HepG2 (cell line): ENCODE measurements around the gene ANG. TPM values are rescaled to one million over a fixed set of nuclear protein-coding genes. Genes with fewer than 3 reads are reported as not detected.

Source experiments
- AGO2 ChIP-seq: fragments of 200-400 bp; formaldehyde crosslinking; optimal IDR thresholded peaks from 2 replicates; pipeline ENCODE3; 2017; ENCODE audit warnings: mild to moderate bottlenecking, low read depth, low read length, moderate library complexity
- ATAD3A ChIP-seq: sonication (generic); formaldehyde crosslinking; IDR thresholded peaks from 2 replicates; pipeline ENCODE4 v1.4.0; 2020; ENCODE audit warnings: missing genetic modification reagents
- GATAD2A ChIP-seq: IDR thresholded peaks from 2 replicates; pipeline ENCODE4 v1.6.1; 2016
- MXD1 ChIP-seq: sonication (generic); formaldehyde crosslinking; IDR thresholded peaks from 2 replicates; pipeline ENCODE4 v1.4.0; 2020; ENCODE audit warnings: mild to moderate bottlenecking, missing genetic modification reagents
- NCOA2 ChIP-seq: sonication (generic); formaldehyde crosslinking; IDR thresholded peaks from 2 replicates; pipeline ENCODE4 v1.8.0; 2022; ENCODE audit warnings: inconsistent platforms
- NFAT5 ChIP-seq: sonication (generic); formaldehyde crosslinking; IDR thresholded peaks from 2 replicates; pipeline ENCODE4 v1.4.0; 2020; ENCODE audit warnings: missing genetic modification reagents
- TARDBP ChIP-seq: sonication (generic); formaldehyde crosslinking; IDR thresholded peaks from 2 replicates; pipeline ENCODE4 v1.8.0; 2022; ENCODE audit warnings: mild to moderate bottlenecking, missing genetic modification reagents
- TBP ChIP-seq: sonication (generic); formaldehyde crosslinking; IDR thresholded peaks from 2 replicates; pipeline ENCODE4 v1.5.0; 2020; ENCODE audit warnings: missing genetic modification reagents
- TCF7 ChIP-seq: sonication (generic); IDR thresholded peaks from 2 replicates; pipeline ENCODE4 v1.6.1; 2016; ENCODE audit warnings: antibody characterized with exemption, low read depth
- THYN1 ChIP-seq: sonication (generic); formaldehyde crosslinking; IDR thresholded peaks from 2 replicates; pipeline ENCODE4 v1.8.1; 2023; ENCODE audit warnings: low read depth, mild to moderate bottlenecking, moderate library complexity, missing genetic modification reagents, borderline replicate concordance
- ZBTB33 ChIP-seq: sonication (generic); formaldehyde crosslinking; IDR thresholded peaks from 2 replicates; pipeline ENCODE4 v1.4.0; 2020; ENCODE audit warnings: missing genetic modification reagents
- ZBTB37 ChIP-seq: sonication (generic); formaldehyde crosslinking; IDR thresholded peaks from 2 replicates; pipeline ENCODE4 v1.4.0; 2020; ENCODE audit warnings: mild to moderate bottlenecking, missing genetic modification reagents
- ZFP1 ChIP-seq: IDR thresholded peaks from 2 replicates; pipeline ENCODE4 v1.6.1; 2016
- ZFP91 ChIP-seq: sonication (generic); formaldehyde crosslinking; IDR thresholded peaks from 2 replicates; pipeline ENCODE4 v1.9.0; 2022; ENCODE audit warnings: missing genetic modification reagents, mild to moderate bottlenecking, borderline replicate concordance
- ZNF17 ChIP-seq: sonication (generic); formaldehyde crosslinking; IDR thresholded peaks from 2 replicates; pipeline ENCODE4 v1.5.0; 2020; ENCODE audit warnings: mild to moderate bottlenecking, missing genetic modification reagents
- ZNF564 ChIP-seq: sonication (generic); formaldehyde crosslinking; IDR thresholded peaks from 2 replicates; pipeline ENCODE4 v1.8.1; 2023; ENCODE audit warnings: mild to moderate bottlenecking, missing genetic modification reagents
- ZNF567 ChIP-seq: sonication (generic); formaldehyde crosslinking; IDR thresholded peaks from 2 replicates; pipeline ENCODE4 v1.8.1; 2023; ENCODE audit warnings: mild to moderate bottlenecking, missing genetic modification reagents, borderline replicate concordance
- ZNF775 ChIP-seq: sonication (generic); formaldehyde crosslinking; IDR thresholded peaks from 2 replicates; pipeline ENCODE4 v1.4.0; 2020; ENCODE audit warnings: missing genetic modification reagents, mild to moderate bottlenecking, moderate library complexity, borderline replicate concordance
- ZSCAN31 ChIP-seq: sonication (generic); formaldehyde crosslinking; IDR thresholded peaks from 2 replicates; pipeline ENCODE4 v1.5.0; 2020; ENCODE audit warnings: low read depth, mild to moderate bottlenecking, missing genetic modification reagents
- polyA plus RNA-seq, 8 experiments: library from polyadenylated mRNA; depleted of rRNA in 3 of 8; stranded (reverse) in 7 of 8; unstranded in 1 of 8; fragments of >200 nt; fragmentation: Illumina TruSeq in 4 of 8; extraction: Trizol in 4 of 8; gene quantifications; 2 replicates each; pipeline versions ENCODE4 v1.2.1 to v1.2.3, GENCODE V29; 2011 to 2016; ENCODE audit warnings: low read depth in 4 of 8, missing spikeins in 1 of 8, mixed read lengths in 1 of 8; ENCODE audit not compliant: insufficient read depth in 1 of 8
- total RNA-seq, 5 experiments: library from RNA; depleted of rRNA; stranded (reverse); fragments of >200 nt; fragmentation: Illumina TruSeq; extraction: Trizol; gene quantifications; 2 replicates each; pipeline ENCODE4 v1.2.3, GENCODE V29; 2016; ENCODE audit warnings: low read depth in 1 of 5

The ANG gene
- total and polyA plus RNA-seq, 2 of the 13 experiments (the other 11 are each of a cell fraction or from before 2014, with no cell fraction given): 83.6 to 401 TPM

GRCh38 chr14:20683891-20684661, 4.5 kb upstream of the ANG start, which contains the start of gene RNASE4 (continued):
- TF ChIP-seq NCOA2 (CRISPR knock-in tag): peak; percentile 32
- no peak for TF ChIP-seq ZNF17
- TF ChIP-seq NFAT5 (CRISPR knock-in tag): peak; percentile 45; the same call in 1 of the 2 replicates
- TF ChIP-seq THYN1 (CRISPR knock-in tag): 0 out of 2 replicates have a peak, but pooled peaks have one; percentile 61
- peak; percentile 31; the same call in 1 of the 2 replicates for TF ChIP-seq TARDBP (CRISPR knock-in tag)
- TF ChIP-seq ZSCAN31 (CRISPR knock-in tag): peak; percentile 64; the same call in 1 of the 2 replicates
- no peak for TF ChIP-seq TCF7
- no peak for TF ChIP-seq ATAD3A (CRISPR knock-in tag)
- TF ChIP-seq ZFP1 (CRISPR knock-in tag): peak; percentile 31; the same call in 1 of the 2 replicates
- TF ChIP-seq ZFP91 (CRISPR knock-in tag): peak; percentile 86
- TF ChIP-seq ZNF564 (CRISPR knock-in tag): no peak
- TF ChIP-seq GATAD2A (CRISPR knock-in tag): peak; percentile 45; the same call in 1 of the 2 replicates
- no peak for TF ChIP-seq TBP (CRISPR knock-in tag)
- no peak for TF ChIP-seq ZBTB37 (CRISPR knock-in tag)
- TF ChIP-seq ZNF567: 0 out of 2 replicates have a peak, but pooled peaks have one; percentile 18
- peak; percentile 91 for TF ChIP-seq ZNF775 (CRISPR knock-in tag)
- peak; percentile 86 for TF ChIP-seq AGO2
- peak; percentile 62 for TF ChIP-seq ZBTB33 (CRISPR knock-in tag)
- TF ChIP-seq MXD1: peak; percentile 86
